Gastroesophageal sphincter (tissue), 4 donors: ENCODE results near the gene TMEM106C. TPM values are rescaled to one million over a fixed set of nuclear protein-coding genes. Genes with fewer than 3 reads are reported as not detected.

Source experiments
- ATAC-seq: fragments of 150-250 bp; one replicate; pipeline ENCODE4 v1.9.1; 2016; ENCODE audit warnings: mild to moderate bottlenecking, moderate library complexity
- H3K27ac ChIP-seq, 4 donors: fragments of 200-600 bp; sonication (generic) in 3 of 4; 1 replicate in 3 of 4; 2 replicates in 1 of 4; pipeline ENCODE4 v1.5.1; 2016 to 2019
- H3K27me3 ChIP-seq: fragments of 200-600 bp; sonication (generic); one replicate; pipeline ENCODE4 v1.5.1; 2019
- H3K36me3 ChIP-seq, 2 donors: fragments of 200-600 bp; sonication (generic); one replicate each; pipeline ENCODE4 v1.5.1; 2019; ENCODE audit warnings: control low read depth in 1 of 2
- H3K4me1 ChIP-seq, 3 donors: fragments of 200-600 bp; sonication (generic); 1 replicate in 2 of 3; 2 replicates in 1 of 3; pipeline ENCODE4 v1.5.1; 2016 to 2019; ENCODE audit warnings: control low read depth in 2 of 3
- H3K4me3 ChIP-seq, 2 donors: fragments of 200-600 bp; sonication (generic); one replicate each; pipeline ENCODE4 v1.5.1; 2019; ENCODE audit warnings: mild to moderate bottlenecking in 1 of 2, moderate library complexity in 1 of 2
- H3K9me3 ChIP-seq, 3 donors: fragments of 200-600 bp; sonication (generic); one replicate each; pipeline ENCODE4 v1.5.1; 2017 to 2019; ENCODE audit warnings: control low read depth in 2 of 3
- CTCF ChIP-seq, 4 experiments: fragments of 200-600 bp in 2 of 4; fragments of 450-650 bp in 2 of 4; sonication (generic) in 1 of 4; IDR thresholded peaks; one replicate each; pipeline ENCODE4 v1.5.1; 2017 to 2019; ENCODE audit warnings: antibody characterized with exemption in 4 of 4, mild to moderate bottlenecking in 2 of 4, moderate library complexity in 2 of 4
- EP300 ChIP-seq: sonication (generic); formaldehyde crosslinking; IDR thresholded peaks from one replicate; pipeline ENCODE4 v1.6.1; 2017; ENCODE audit warnings: antibody characterized with exemption, mild to moderate bottlenecking
- POLR2A ChIP-seq, 2 donors: fragments of 450-650 bp; IDR thresholded peaks; one replicate each; pipeline ENCODE4 v1.6.1; 2017; ENCODE audit warnings: antibody characterized with exemption in 2 of 2, mild to moderate bottlenecking in 2 of 2, moderate library complexity in 1 of 2
- POLR2AphosphoS5 ChIP-seq: sonication (generic); formaldehyde crosslinking; IDR thresholded peaks from one replicate; pipeline ENCODE4 v1.6.1; 2017; ENCODE audit warnings: antibody characterized with exemption
- WGBS, 2 donors: methylation state at CpG; one replicate each; pipeline ENCODE4 v1.1.5; 2018; ENCODE audit warnings: low coverage in 1 of 2; 5-methylcytosine and 5-hydroxymethylcytosine counted together
- total RNA-seq, 4 donors: library from RNA; depleted of rRNA; stranded (reverse); fragments of >200 nt; gene quantifications; one replicate each; pipeline ENCODE4 v1.1.0, GENCODE V29; 2016

Gene TMEM106C
- total RNA-seq, 4 donors from 2014 or later, result 67.3 to 156 (median 95.1) TPM

- TF ChIP-seq POLR2AphosphoS5 (no peak), EP300 (no peak), CTCF (IDR thresholded peaks at IDR 0.05) (no peak), POLR2A (IDR thresholded peaks at IDR 0.05) (no peak)
- Histone ChIP-seq H3K9me3 (no peaks in the 10 kb centered on the region), H3K4me1 (no peaks in the 10 kb centered on the region), H3K36me3 (no peaks in the 10 kb centered on the region), H3K27me3 (peaks cover 10% of the 10 kb centered on the region), H3K4me3 (no peak overlapping the region), H3K27ac (no peak overlapping the region)
- 50% methylated on average over 1 of the region's 11 CpGs; no CpG with 5 or more reads in 1 of the 2 donors for WGBS, 2 donors
- no peak for ATAC-seq
These were observed 19.4 kb downstream of the TMEM106C start for GRCh38 chr12:47982770-47983169.

GRCh38 chr12:47983541-47984115 is 20.2 kb downstream of the TMEM106C start:
- Histone ChIP-seq H3K36me3 (no peaks in the 10 kb centered on the region), H3K27me3 (peaks cover 10% of the 10 kb centered on the region), H3K27ac (no peak overlapping the region), H3K4me1 (no peaks in the 10 kb centered on the region), H3K9me3 (no peaks in the 10 kb centered on the region), H3K4me3 (no peak overlapping the region)
- TF ChIP-seq CTCF (IDR thresholded peaks at IDR 0.05) (no peak), POLR2A (IDR thresholded peaks at IDR 0.05) (no peak), EP300 (no peak), POLR2AphosphoS5 (no peak)
- WGBS, 2 donors, result 80% methylated on average over 1 of the region's 5 CpGs; no CpG with 5 or more reads in 1 of the 2 donors
- ATAC-seq, result no peak

- no CpG with 5 or more reads among the region's 8 CpGs for WGBS, 2 donors
- Histone ChIP-seq H3K9me3 (no peaks in the 10 kb centered on the region), H3K4me3 (no peak overlapping the region), H3K27ac (no peak overlapping the region), H3K27me3 (peaks cover 10% of the 10 kb centered on the region), H3K4me1 (no peaks in the 10 kb centered on the region), H3K36me3 (no peaks in the 10 kb centered on the region)
- ATAC-seq, result no peak
- no peak for TF ChIP-seq CTCF (IDR thresholded peaks at IDR 0.05)
- no peak for TF ChIP-seq EP300
- no peak for TF ChIP-seq POLR2A (IDR thresholded peaks at IDR 0.05)
- no peak for TF ChIP-seq POLR2AphosphoS5
These were observed 21.0 kb downstream of the TMEM106C start for GRCh38 chr12:47984331-47984801.

GRCh38 chr12:47985596-47986290 is 22.3 kb downstream of the TMEM106C start:
- Histone ChIP-seq H3K4me3 (no peak overlapping the region), H3K36me3 (no peaks in the 10 kb centered on the region), H3K27ac (no peak overlapping the region), H3K9me3 (no peaks in the 10 kb centered on the region), H3K4me1 (no peaks in the 10 kb centered on the region), H3K27me3 (peaks cover 10% of the 10 kb centered on the region)
- 89 to 92% methylated on average over 2 to 6 of the region's 16 CpGs for WGBS, 2 donors
- ATAC-seq, result no peak
- TF ChIP-seq CTCF (IDR thresholded peaks at IDR 0.05), result no peak
- TF ChIP-seq POLR2A (IDR thresholded peaks at IDR 0.05), result no peak
- TF ChIP-seq POLR2AphosphoS5, result no peak
- no peak for TF ChIP-seq EP300

GRCh38 chr12:47986291-47986660 is 22.9 kb downstream of the TMEM106C start:
- Histone ChIP-seq H3K9me3 (no peaks in the 10 kb centered on the region), H3K4me3 (no peak overlapping the region), H3K27me3 (peaks cover 6% of the 10 kb centered on the region), H3K4me1 (no peaks in the 10 kb centered on the region), H3K36me3 (no peaks in the 10 kb centered on the region), H3K27ac (no peak overlapping the region)
- TF ChIP-seq EP300 (no peak), POLR2AphosphoS5 (no peak)
- no peak for ATAC-seq
- WGBS, 2 donors, result 40 to 71% methylated on average over 1 of the region's 8 CpGs
